Upper lobe of left lung (tissue), 4 donors: ENCODE data around the gene PLXNA3.

ENCODE experiments used
- CTCF ChIP-seq, 6 experiments: fragments of 450-650 bp in 4 of 6; fragments of 200-600 bp in 2 of 6; sonication (generic) in 2 of 6; IDR thresholded peaks; one replicate each; pipeline ENCODE4 v1.5.1; 2016 to 2019; ENCODE audit warnings: antibody characterized with exemption in 6 of 6
- EP300 ChIP-seq, 4 donors: sonication (generic); formaldehyde crosslinking; IDR thresholded peaks; one replicate each; pipeline ENCODE4 v1.5.1; 2017; ENCODE audit warnings: antibody characterized with exemption in 4 of 4, control low read depth in 2 of 4
- POLR2A ChIP-seq, 4 donors: fragments of 450-650 bp; IDR thresholded peaks; one replicate each; pipeline ENCODE4 v1.5.1; 2016 to 2017; ENCODE audit warnings: antibody characterized with exemption in 4 of 4, mild to moderate bottlenecking in 2 of 4
- POLR2AphosphoS5 ChIP-seq, 2 donors: sonication (generic); formaldehyde crosslinking; IDR thresholded peaks; one replicate each; pipeline ENCODE4 v1.5.1; 2017; ENCODE audit warnings: antibody characterized with exemption in 2 of 2

GRCh38 chrX:154508384-154508745 is 50.3 kb downstream of the PLXNA3 start:
- TF ChIP-seq POLR2A (IDR thresholded peaks at IDR 0.05) (no peak), CTCF (IDR thresholded peaks at IDR 0.05) (no peak), POLR2AphosphoS5 (IDR thresholded peaks at IDR 0.05) (no peak), EP300 (IDR thresholded peaks at IDR 0.05) (no peak)
